ENCODE measurements around the gene MTARC1. TPM values are rescaled to one million over a fixed set of nuclear protein-coding genes. Genes with fewer than 3 reads are reported as not detected.

The MTARC1 gene
- total RNA-seq, 8 experiments from 2014 or later = 0.10 to 21.3 (median 5.8) TPM

DNA sequence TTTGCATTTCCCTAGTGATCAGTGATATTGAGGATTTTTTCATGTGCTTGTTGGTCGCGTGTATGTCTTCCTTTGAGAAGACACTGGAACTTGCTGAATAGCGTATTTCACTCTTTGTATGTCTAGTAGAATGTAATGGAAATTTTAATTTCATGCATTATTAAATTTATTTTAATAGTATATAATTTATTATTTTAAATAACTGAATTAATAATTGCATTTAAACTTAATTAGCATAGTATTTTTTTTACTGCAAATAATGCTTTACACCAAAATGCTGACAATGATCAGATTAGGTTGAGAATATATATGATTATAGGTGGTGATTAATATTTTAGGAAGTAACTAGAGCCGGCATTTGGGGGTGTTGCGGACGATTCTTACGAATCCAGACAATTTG, 10.5 kb upstream of the MTARC1 start:
- 76 to 100% (median 90%) methylated on average over 4 to 7 of the region's 7 CpGs; no CpG with 5 or more reads in 1 of the 10 experiments for WGBS, 10 experiments
- ATAC-seq (replicated peaks in 6 of 8) = peak in 2 of 8 experiments; percentile 12 to 13
- Histone ChIP-seq H3K4me1 (replicated peaks in 1 of 2) (no peaks in the 10 kb centered on the region), H3K4me3 (no peak overlapping the region), H3K27ac (no peak overlapping the region)
- in situ Hi-C loops (cut with MboI; ENCODE audit: low pct_unique_long_range_greater_than_20kb in 2 of 9, low sequenced_read_pairs in 9 of 9, unreplicated experiment in 9 of 9) = loop anchor here in 3 of 9 experiments (25.0 kb wide), 3 partner anchors 489 to 939 kb away; no protein-coding TSS in a partner anchor

DNA sequence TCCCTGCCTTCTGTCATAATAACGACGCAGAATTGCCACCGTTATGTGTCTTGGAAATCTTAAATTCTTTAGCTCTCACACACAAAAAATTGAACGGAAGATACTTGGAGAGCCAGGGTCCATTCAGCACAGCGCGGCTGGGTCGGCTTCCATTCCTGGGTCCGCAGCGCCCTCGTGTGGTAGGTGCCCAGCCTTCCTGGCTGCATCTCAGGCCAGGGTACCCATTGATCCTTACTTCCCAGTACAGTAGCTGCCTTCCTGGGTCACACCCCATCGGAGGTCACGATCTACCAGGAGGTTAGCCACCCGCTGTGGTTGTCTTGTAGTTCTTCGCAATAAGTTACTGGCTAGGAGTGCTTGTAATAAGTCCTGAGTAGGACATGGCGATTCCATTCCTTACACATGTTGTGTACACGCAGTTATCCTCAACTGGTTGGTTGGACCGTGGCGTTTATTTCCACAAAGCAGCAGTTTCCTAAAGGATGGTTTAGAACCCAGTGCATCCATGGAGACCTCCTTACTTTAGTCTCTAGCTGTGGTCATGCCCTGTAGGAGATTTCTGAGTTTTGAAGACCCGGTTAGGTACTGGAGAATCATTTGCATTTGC, 9.9 kb upstream of the MTARC1 start:
- ATAC-seq (replicated peaks in 6 of 8) = peak; percentile 99 to 100 (median 100)
- in situ Hi-C loops (cut with MboI; ENCODE audit: low pct_unique_long_range_greater_than_20kb in 2 of 9, low sequenced_read_pairs in 9 of 9, unreplicated experiment in 9 of 9) = loop anchor here in 3 of 9 experiments (25.0 kb wide), 3 partner anchors 490 to 940 kb away; no protein-coding TSS in a partner anchor
- no peak overlapping the region for H3K4me3 ChIP-seq
- no peaks in the 10 kb centered on the region for H3K4me1 ChIP-seq (replicated peaks in 1 of 2)
- H3K27ac ChIP-seq = no peak overlapping the region
- 4 to 100% (median 44%) methylated on average over 1 to 13 of the region's 19 CpGs; no CpG with 5 or more reads in 1 of the 10 experiments for WGBS, 10 experiments

DNA sequence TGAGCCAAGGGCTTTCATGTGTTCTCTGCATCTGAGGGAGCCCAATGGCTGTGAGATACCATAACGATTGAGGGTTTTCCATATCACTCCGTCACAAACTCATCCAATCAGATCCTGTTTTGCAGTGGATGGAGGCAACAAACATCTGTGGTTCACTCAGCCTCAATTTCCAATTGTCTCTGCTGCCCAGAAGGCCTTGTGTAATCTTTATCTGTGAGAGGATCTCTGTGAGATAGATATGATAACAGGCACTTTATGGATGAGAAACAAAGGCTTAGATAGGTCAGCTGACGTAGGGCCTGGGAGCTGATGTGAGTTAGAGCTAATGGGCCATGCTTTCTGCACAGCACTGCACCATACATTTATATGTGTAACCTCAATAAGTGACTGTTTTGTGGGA, 3.3 kb upstream of the MTARC1 start:
- ATAC-seq (replicated peaks in 6 of 8) = no peak
- 20 to 100% (median 80%) methylated on average over 1 to 3 of the region's 3 CpGs; no CpG with 5 or more reads in 3 of the 10 experiments for WGBS, 10 experiments
- H3K4me3 ChIP-seq = no peak overlapping the region
- H3K27ac ChIP-seq = no peak overlapping the region
- in situ Hi-C loops (cut with MboI; ENCODE audit: low pct_unique_long_range_greater_than_20kb in 2 of 9, low sequenced_read_pairs in 9 of 9, unreplicated experiment in 9 of 9) = loop anchor here in 3 of 9 experiments (25.0 kb wide), 3 partner anchors 496 to 946 kb away; no protein-coding TSS in a partner anchor
- peaks cover 10 to 20% of the 10 kb centered on the region in 2 donors for H3K4me1 ChIP-seq (replicated peaks in 1 of 2)

DNA sequence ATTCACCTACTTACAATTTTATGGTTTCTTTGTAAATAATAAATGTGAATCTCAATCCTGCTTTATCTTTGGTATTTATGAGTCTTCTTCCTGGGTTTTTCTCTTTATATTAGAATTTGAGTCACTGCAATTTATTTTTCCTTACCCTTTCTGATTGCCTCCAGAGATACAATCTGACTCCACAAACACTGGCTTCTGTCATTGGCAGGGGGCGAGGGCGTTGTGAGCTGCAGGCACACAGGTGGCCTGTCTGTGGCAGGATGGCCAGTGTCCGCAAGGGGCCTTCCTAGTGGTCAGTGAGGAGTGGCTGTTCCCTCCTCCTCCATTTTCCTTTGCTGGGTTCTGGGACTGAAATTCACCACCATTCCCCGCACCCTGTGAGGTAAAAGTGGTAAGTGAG, 2.0 kb upstream of the MTARC1 start:
- no peak overlapping the region for H3K27ac ChIP-seq
- no peak overlapping the region for H3K4me3 ChIP-seq
- 63 to 100% (median 93%) methylated on average over 1 to 4 of the region's 4 CpGs; no CpG with 5 or more reads in 2 of the 10 experiments for WGBS, 10 experiments
- H3K4me1 ChIP-seq (replicated peaks in 1 of 2) = peaks cover 10 to 20% of the 10 kb centered on the region in 2 donors
- ATAC-seq (replicated peaks in 6 of 8) = no peak
- in situ Hi-C loops (cut with MboI; ENCODE audit: low pct_unique_long_range_greater_than_20kb in 2 of 9, low sequenced_read_pairs in 9 of 9, unreplicated experiment in 9 of 9) = loop anchor here in 3 of 9 experiments (25.0 kb wide), 3 partner anchors 497 to 947 kb away; no protein-coding TSS in a partner anchor

DNA sequence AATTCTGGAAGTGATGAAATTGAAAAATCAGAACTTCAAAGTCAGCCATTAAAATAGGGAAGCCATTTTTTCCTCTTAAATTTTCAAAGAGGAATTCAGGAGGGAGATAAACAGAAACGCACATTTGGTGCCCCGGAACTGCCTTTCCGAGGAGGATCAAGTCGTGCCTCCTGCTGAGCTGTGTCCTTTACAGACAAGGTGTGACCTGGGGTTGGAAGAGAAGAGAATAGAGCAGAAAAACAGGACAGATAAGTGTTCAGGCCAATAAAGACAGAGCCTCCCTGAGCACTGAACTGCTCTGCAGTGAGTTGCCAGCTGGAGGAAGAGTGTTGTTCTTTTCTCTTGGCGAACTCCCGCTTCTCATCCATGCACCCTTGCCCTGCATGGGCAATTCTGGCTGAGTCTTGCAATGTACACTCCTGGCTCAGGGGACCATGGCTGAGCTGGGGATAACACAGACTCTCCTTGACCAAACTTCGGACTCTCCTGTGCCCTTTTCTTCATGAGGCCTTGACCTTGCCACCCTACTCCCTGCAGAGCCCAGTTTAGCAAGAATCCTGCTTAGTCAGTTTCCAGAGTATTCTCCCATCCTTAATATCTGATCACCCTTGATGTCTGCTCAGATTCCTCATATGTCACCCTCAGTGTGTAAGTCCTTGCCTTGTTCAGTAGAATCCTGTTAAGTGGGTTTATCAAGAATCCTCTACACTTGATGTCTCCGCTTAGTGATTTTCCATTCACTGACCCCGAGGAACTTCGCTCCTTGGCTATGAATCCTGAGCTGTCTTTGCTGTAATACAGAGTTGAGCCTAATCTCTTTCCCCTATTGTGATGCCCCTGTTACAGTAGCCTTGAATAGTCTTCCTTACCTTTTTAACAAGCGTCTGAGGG, 1.3 kb upstream of the MTARC1 start:
- no peak for ATAC-seq (replicated peaks in 6 of 8)
- no peak overlapping the region for H3K27ac ChIP-seq
- peak overlapping the region in 1 of 5 donors; percentile 50 for H3K4me3 ChIP-seq
- peaks cover 10 to 20% of the 10 kb centered on the region in 2 donors for H3K4me1 ChIP-seq (replicated peaks in 1 of 2)
- WGBS, 10 experiments = 87 to 100% (median 90%) methylated on average over 2 to 11 of the region's 11 CpGs
- in situ Hi-C loops (cut with MboI; ENCODE audit: low pct_unique_long_range_greater_than_20kb in 2 of 9, low sequenced_read_pairs in 9 of 9, unreplicated experiment in 9 of 9) = loop anchor here in 3 of 9 experiments (25.0 kb wide), 3 partner anchors 498 to 948 kb away; no protein-coding TSS in a partner anchor

DNA sequence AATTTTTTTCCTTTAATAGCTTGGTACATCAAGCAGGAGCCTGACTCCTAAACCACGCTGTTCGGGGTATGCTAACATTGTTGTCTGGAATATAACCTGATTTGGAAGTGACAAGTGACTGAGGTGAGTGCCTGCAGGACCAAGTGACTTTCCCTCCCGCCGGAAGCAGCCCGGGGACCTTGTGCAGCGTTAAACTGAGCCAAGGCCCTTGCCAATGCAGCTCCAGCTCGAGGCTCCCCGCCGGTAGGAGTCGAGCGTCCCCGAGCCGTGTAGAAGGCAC, 716 bp upstream of the MTARC1 start:
- ATAC-seq (replicated peaks in 6 of 8) = peak in 3 of 8 experiments; percentile 11 to 51 (median 29)
- peak overlapping the region; percentile 36 to 64 for H3K27ac ChIP-seq
- peak overlapping the region; percentile 41 to 51 (median 42) for H3K4me3 ChIP-seq
- 27 to 100% (median 47%) methylated on average over 2 to 12 of the region's 13 CpGs; no CpG with 5 or more reads in 5 of the 10 experiments for WGBS, 10 experiments
- in situ Hi-C loops (cut with MboI; ENCODE audit: low pct_unique_long_range_greater_than_20kb in 2 of 9, low sequenced_read_pairs in 9 of 9, unreplicated experiment in 9 of 9) = loop anchor here in 3 of 9 experiments (25.0 kb wide), 3 partner anchors 499 to 949 kb away; no protein-coding TSS in a partner anchor
- peaks cover 10 to 20% of the 10 kb centered on the region in 2 donors for H3K4me1 ChIP-seq (replicated peaks in 1 of 2)

DNA sequence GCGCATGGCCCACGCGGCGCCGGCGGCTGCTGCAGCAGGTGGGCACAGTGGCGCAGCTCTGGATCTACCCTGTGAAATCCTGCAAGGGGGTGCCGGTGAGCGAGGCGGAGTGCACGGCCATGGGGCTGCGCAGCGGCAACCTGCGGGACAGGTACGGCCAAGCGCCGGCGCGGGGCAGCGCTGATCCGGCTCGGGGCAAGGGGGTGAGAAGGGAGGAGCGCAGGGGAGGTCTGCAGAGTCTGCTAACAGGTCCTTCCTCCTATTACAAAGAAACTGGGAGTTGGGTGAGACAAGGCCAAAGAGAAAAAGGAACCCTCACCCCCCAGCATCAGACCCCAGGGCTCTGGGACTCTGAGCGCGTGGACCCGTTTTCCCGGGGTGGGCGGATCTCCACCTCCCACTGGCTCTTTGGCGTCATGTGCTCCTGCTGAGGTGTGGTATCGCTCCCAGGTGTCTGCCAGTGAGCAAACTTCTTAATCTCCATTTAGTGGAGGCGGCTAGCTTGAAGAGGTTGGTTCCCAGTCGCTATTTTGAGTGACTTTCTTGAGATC, 431 bp downstream of the MTARC1 start:
- H3K4me1 ChIP-seq (replicated peaks in 1 of 2) = peaks cover 10 to 20% of the 10 kb centered on the region in 2 donors
- peak overlapping the region; percentile 41 to 51 (median 42) for H3K4me3 ChIP-seq
- in situ Hi-C loops (cut with MboI; ENCODE audit: low pct_unique_long_range_greater_than_20kb in 2 of 9, low sequenced_read_pairs in 9 of 9, unreplicated experiment in 9 of 9) = loop anchor here in 3 of 9 experiments (25.0 kb wide), 3 partner anchors 500 to 950 kb away; no protein-coding TSS in a partner anchor
- peak in 2 of 8 experiments; percentile 29 to 62 for ATAC-seq (replicated peaks in 6 of 8)
- peak overlapping the region; percentile 36 to 64 for H3K27ac ChIP-seq
- 9 to 40% (median 17%) methylated on average over 7 to 26 of the region's 32 CpGs; no CpG with 5 or more reads in 7 of the 10 experiments for WGBS, 10 experiments

DNA sequence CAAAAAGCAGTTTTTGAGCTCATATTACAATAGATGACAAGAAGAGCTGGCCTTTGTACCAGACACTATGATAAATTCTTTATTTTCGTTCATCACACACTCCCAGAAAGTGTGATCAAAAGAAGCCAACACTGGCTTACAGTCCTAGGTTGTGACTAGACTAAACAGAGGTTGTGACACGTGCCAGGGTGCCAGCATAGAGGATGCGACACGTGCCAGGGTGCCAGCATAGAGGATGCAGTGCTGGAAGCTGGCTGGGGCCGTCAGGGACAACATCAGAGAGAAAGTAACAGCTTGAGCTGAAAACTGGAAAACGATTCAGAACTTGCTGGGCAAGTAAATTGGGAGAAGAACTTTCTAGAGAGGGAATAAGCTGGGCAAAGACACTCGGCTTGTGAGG, 2.2 kb downstream of the MTARC1 start:
- Histone ChIP-seq H3K4me3 (no peak overlapping the region), H3K4me1 (replicated peaks in 1 of 2) (peaks cover 10 to 20% of the 10 kb centered on the region in 2 donors), H3K27ac (no peak overlapping the region)
- ATAC-seq (replicated peaks in 6 of 8) = no peak
- 51 to 96% (median 75%) methylated on average over 1 to 7 of the region's 7 CpGs; no CpG with 5 or more reads in 2 of the 10 experiments for WGBS, 10 experiments
- in situ Hi-C loops (cut with MboI; ENCODE audit: low pct_unique_long_range_greater_than_20kb in 2 of 9, low sequenced_read_pairs in 9 of 9, unreplicated experiment in 9 of 9) = loop anchor here in 3 of 9 experiments (25.0 kb wide), 3 partner anchors 502 to 952 kb away; no protein-coding TSS in a partner anchor

DNA sequence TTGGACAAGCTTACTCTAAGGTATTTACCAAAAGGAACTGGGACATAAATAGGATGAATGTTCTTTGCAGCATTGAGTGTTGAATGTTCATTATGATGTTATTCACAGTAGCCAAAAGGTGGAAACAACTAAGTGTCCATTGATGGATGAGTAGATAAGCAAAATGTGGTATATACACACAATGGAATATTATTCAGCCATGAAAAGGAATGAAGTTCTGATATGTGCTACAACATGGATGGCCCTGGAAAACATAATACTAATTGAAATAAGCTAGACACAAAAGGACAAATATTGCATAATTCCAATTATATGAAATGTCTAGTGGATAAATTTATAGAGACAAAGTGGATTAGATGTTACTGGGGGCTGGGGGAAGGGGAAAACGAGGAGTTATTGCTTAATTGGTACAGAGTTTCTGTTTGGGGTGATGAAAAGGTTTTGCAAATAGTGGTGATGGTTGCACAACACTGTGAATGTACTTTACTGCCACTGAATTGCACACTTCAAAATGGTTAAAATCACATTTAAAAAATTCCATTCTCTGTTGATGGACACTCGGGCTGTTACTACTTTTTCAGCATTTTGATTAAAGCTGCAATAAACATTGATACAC, 2.9 kb downstream of the MTARC1 start:
- H3K4me3 ChIP-seq = no peak overlapping the region
- H3K4me1 ChIP-seq (replicated peaks in 1 of 2) = peaks cover 10 to 20% of the 10 kb centered on the region in 2 donors
- WGBS, 10 experiments = 6 to 100% (median 85%) methylated on average over 1 to 2 of the region's 2 CpGs; no CpG with 5 or more reads in 2 of the 10 experiments
- in situ Hi-C loops (cut with MboI; ENCODE audit: low pct_unique_long_range_greater_than_20kb in 2 of 9, low sequenced_read_pairs in 9 of 9, unreplicated experiment in 9 of 9) = loop anchor here in 3 of 9 experiments (25.0 kb wide), 3 partner anchors 502 to 952 kb away; no protein-coding TSS in a partner anchor
- no peak overlapping the region for H3K27ac ChIP-seq
- ATAC-seq (replicated peaks in 6 of 8) = no peak

DNA sequence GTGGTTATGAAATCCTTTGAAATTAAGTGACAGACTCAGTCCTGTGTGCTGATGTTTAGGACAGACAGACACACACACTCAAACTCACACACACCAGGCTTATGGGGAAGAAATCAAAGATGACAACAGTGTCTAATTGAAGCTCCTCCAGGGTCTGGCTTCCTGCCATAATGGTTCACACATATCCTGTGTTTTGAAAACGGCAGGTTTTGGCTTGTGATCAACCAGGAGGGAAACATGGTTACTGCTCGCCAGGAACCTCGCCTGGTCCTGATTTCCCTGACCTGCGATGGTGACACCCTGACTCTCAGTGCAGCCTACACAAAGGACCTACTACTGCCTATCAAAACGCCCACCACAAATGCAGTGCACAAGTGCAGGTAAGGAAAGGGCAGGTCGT, 4.6 kb downstream of the MTARC1 start:
- in situ Hi-C loops (cut with MboI; ENCODE audit: low pct_unique_long_range_greater_than_20kb in 2 of 9, low sequenced_read_pairs in 9 of 9, unreplicated experiment in 9 of 9) = loop anchor here in 3 of 9 experiments (25.0 kb wide), 3 partner anchors 504 to 954 kb away; no protein-coding TSS in a partner anchor
- 25 to 100% (median 87%) methylated on average over 1 to 6 of the region's 6 CpGs for WGBS, 10 experiments
- peaks cover 3 to 14% of the 10 kb centered on the region in 2 donors for H3K4me1 ChIP-seq (replicated peaks in 1 of 2)
- no peak overlapping the region for H3K4me3 ChIP-seq
- H3K27ac ChIP-seq = no peak overlapping the region
- no peak for ATAC-seq (replicated peaks in 6 of 8)

DNA sequence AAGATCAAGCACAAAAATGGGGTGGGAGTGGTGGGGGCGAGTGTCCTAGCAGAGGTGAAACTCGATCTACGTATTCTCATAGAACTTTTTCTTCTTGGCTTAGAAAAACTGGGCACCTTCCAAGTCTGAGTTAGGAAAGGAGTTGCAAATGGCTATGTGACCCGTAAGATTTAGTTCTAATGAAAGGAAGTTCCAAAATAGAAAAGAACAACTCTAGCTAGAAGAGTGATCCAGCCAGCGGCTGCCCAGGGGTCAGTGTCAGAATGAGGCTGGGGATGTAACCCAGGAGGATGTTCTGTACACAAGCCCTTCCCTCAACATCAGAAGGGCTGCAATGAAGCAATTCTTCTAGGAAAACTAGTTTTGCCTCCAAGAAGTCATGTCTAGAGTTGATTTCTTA, 5.2 kb downstream of the MTARC1 start:
- peaks cover 0 to 12% of the 10 kb centered on the region in 2 donors for H3K4me1 ChIP-seq (replicated peaks in 1 of 2)
- H3K4me3 ChIP-seq = no peak overlapping the region
- 20 to 100% (median 71%) methylated on average over 1 to 5 of the region's 5 CpGs for WGBS, 10 experiments
- in situ Hi-C loops (cut with MboI; ENCODE audit: low pct_unique_long_range_greater_than_20kb in 2 of 9, low sequenced_read_pairs in 9 of 9, unreplicated experiment in 9 of 9) = loop anchor here in 3 of 9 experiments (25.0 kb wide), 3 partner anchors 505 to 955 kb away; no protein-coding TSS in a partner anchor
- no peak for ATAC-seq (replicated peaks in 6 of 8)
- H3K27ac ChIP-seq = no peak overlapping the region

DNA sequence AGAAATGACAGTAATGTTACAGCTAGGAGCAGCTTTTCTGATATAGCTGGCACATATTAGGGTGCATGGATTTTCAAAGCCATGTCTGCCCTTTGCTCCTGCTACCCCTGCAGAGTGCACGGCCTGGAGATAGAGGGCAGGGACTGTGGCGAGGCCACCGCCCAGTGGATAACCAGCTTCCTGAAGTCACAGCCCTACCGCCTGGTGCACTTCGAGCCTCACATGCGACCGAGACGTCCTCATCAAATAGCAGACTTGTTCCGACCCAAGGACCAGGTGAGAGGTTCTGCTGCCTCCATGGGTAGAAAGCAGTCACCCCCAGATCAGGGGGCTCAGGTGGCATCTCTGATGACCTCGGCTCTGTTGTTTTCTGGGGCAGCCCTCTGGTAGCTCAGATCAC, 9.8 kb downstream of the MTARC1 start:
- WGBS, 10 experiments = 75 to 95% (median 87%) methylated on average over 1 to 10 of the region's 10 CpGs; no CpG with 5 or more reads in 4 of the 10 experiments
- ATAC-seq (replicated peaks in 6 of 8) = no peak
- Histone ChIP-seq H3K4me3 (no peak overlapping the region), H3K27ac (no peak overlapping the region), H3K4me1 (replicated peaks in 1 of 2) (no peaks in the 10 kb centered on the region)
- in situ Hi-C loops (cut with MboI; ENCODE audit: low pct_unique_long_range_greater_than_20kb in 2 of 9, low sequenced_read_pairs in 9 of 9, unreplicated experiment in 9 of 9) = loop anchor here in 3 of 9 experiments (25.0 kb wide), 3 partner anchors 509 to 959 kb away; no protein-coding TSS in a partner anchor

Data from motor neuron (in vitro differentiated cells).